Endometrium (tissue), 2 donors: ENCODE results near the gene LYPLAL1.
"Not testable (repeated sequence)": the region's sequence is repeated elsewhere in the genome, so short reads cannot be mapped to it uniquely, and the experiment has no call there.

Experiments
- FAIRE-seq: peaks from 2 replicates; lab custom pipeline; 2012; peaks lifted over from hg19 to GRCh38; lab: Jason Lieb, UNC
- donor health status: control.
- donor health status: control.

Gene LYPLAL1

DNA sequence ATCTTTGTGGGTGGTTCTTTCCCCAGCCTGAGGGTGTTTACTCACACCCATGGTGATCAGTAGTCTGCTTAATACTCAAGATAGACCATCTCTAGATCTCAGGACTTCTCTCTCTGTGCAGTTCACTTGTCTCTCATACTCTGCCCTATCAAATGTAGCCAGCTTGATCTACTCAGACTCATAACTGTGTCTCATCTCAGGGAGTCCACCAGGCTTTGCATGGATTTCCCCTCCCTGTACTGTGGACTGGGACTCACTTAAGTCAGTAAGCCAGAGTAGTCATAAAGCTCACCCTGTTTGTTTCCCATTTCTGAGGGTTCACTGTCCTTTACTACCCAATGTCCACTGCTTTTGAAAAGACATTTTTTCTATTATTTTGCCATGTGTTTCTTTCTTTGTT is 41.8 kb downstream of the LYPLAL1 start:
- FAIRE-seq, result no peak

DNA sequence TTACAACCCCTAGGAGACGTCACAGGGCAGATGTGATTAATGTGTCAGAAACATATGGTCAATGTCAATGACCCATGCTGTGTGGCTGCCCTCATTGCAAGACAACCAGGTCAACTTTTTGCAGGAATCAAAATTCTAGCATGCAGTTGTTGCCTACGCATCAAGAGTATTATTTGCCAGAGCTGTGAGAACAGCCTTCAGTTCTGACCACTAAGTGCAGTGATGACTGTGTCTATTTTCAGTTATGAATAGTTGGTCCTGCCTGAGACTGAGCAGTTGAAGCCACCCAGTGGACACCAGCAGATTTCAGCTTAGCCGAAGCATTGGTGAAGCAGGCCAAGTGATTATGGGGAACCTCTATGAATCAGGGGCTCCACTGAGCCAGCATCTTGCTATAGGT is 47.3 kb downstream of the LYPLAL1 start:
- FAIRE-seq, result no peak

- FAIRE-seq, result no peak
Observed at GRCh38 chr1:219223496-219223895, 49.8 kb downstream of the LYPLAL1 start.

- no peak for FAIRE-seq
Observed at GRCh38 chr1:219226196-219226595, 52.5 kb downstream of the LYPLAL1 start.

DNA sequence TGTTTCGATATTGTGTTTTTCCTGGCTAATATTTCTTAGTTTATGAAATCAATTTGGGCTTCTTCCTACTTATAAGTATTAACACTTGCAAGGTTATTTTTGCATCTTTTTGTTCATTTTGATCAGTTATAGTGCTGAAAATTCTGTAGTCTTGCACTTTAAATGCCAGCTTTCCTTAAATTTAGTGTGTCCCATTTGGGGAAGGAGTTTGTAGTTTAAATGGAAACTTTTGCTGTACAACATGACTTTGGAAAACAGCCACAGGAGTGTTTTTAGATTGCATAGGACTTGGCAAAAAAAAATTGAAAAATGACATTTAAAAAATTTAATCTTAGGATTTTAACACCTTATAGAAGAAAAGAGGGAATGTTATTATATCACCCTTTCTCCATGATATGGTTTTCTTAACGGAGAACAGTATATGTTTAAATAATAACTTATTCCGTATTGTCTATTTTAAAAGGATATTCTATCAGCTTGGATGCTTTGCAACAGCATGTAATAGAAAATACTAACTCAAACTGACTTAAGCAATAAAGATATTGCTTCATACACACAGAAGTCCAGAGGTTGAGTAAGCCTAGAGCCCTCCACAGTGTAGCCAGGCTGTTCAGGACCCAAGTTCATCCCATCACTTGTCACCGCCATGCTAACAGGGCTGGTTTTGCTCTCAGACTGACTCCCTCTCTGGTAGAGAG is 53.8 kb downstream of the LYPLAL1 start:
- FAIRE-seq, result no peak

DNA sequence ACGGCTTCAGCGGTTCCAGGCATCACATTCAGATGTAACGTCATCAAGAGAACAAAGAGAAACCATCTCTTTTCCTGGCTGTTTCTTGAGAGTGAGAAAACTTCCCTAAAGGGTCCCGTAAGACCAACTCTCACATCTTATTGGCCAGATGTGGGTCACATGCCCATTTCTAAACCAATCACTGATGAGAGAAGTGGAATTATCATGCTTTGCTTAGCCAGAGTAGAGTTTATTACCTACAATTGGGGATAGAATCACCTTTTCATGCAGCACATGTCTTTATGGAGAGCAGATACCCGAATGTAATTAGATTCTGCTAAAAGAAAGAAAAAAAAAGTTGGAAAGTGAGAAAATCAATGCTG is 54.4 kb downstream of the LYPLAL1 start:
- no peak for FAIRE-seq

DNA sequence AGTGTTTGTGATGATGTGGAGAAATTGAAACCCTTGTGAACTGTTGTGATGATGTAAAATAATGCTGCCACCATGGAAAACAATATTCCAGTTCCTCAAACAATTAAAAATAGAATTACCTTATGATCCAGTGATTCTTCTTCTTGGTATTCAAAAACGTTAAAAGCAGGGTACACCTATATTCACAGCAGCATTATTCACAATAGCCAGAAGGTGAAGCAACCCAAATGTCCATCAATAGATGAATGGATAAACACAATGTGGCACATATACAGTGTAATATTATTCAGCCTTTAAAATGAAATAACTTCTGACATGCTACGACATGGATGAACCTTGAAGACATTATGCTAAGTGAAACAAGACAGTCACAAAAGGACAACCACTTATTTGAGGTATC is 59.2 kb downstream of the LYPLAL1 start:
- no peak for FAIRE-seq

- FAIRE-seq, result no peak
Observed at GRCh38 chr1:219235903-219236481, 62.3 kb downstream of the LYPLAL1 start.

- FAIRE-seq, result no peak
Observed at GRCh38 chr1:219236933-219237610, 63.4 kb downstream of the LYPLAL1 start.

GRCh38 chr1:219239518-219239917 is 65.8 kb downstream of the LYPLAL1 start:
- FAIRE-seq, result no peak

GRCh38 chr1:219244864-219245263 is 71.2 kb downstream of the LYPLAL1 start:
- FAIRE-seq, result no peak

- FAIRE-seq, result no peak
Observed at GRCh38 chr1:219247441-219247840, 73.8 kb downstream of the LYPLAL1 start.

GRCh38 chr1:219250468-219250867 is 76.8 kb downstream of the LYPLAL1 start:
- FAIRE-seq, result not testable (repeated sequence)

DNA sequence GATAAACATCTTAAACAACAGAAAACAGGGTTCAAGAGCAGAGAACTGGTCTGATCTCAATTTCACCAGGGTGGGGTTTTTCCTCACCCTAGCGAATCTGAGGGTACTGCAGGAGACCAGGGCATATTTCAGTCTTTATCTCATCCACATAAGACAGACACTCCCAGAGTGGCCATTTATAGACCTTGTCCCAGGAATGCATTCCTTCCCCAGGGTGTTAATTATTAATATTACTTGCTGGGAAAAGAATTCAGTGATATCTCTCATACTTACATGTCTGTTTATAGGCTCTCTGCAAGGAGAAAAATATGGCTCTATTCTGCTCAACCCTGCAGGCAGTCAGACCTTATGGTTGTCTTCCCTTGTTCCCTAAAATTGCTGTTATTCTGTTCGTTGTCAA is 84.1 kb downstream of the LYPLAL1 start:
- FAIRE-seq, result no peak

- no peak for FAIRE-seq
Observed at GRCh38 chr1:219261454-219261853, 87.8 kb downstream of the LYPLAL1 start.
